ENCODE data around the gene MIF4GD.

GRCh38 chr17:75240394-75241142 is 30.5 kb downstream of the MIF4GD start:
- no peak for TF ChIP-seq TAF1 (IDR thresholded peaks at IDR 0.05; ENCODE audit: borderline replicate concordance, insufficient read depth, low read length)
- TF ChIP-seq SIN3A (IDR thresholded peaks at IDR 0.05; ENCODE audit: borderline replicate concordance, insufficient read depth, low read length): no peak
- no peak for TF ChIP-seq POLR2AphosphoS5 (IDR thresholded peaks at IDR 0.05; ENCODE audit: low read depth, low read length)

Measured in PFSK-1 (cell line).